Fibroblast of lung (primary cell): ENCODE measurements around the gene NFYB. TPM values are rescaled to one million over a fixed set of nuclear protein-coding genes. Genes with fewer than 3 reads are reported as not detected.
A peak's percentile ranks its signal among the peaks of the same experiment; 100 is the strongest.

Experiments used
- DNase-seq, 2 donors: peaks; one replicate each; pipeline versions ENCODE4 v3.0.0 to v3.0.0-alpha.2; 2010; ENCODE audit warnings: low read depth in 2 of 2
- H2AFZ ChIP-seq: 2 replicates; pipeline ENCODE4 v1.5.1; 2012; ENCODE audit warnings: low read length, control low read depth, inconsistent platforms
- H3K27ac ChIP-seq: 2 replicates; pipeline ENCODE4 v1.5.1; 2011; ENCODE audit warnings: low read length, control low read depth; ENCODE audit not compliant: insufficient read depth
- H3K27me3 ChIP-seq: 2 replicates; pipeline ENCODE4 v1.5.1; 2011; ENCODE audit warnings: mild to moderate bottlenecking, low read length; ENCODE audit not compliant: control insufficient read depth, insufficient read depth
- H3K36me3 ChIP-seq: 2 replicates; pipeline ENCODE4 v1.5.1; 2011; ENCODE audit warnings: low read length; ENCODE audit not compliant: control insufficient read depth, insufficient read depth
- H3K4me1 ChIP-seq: 2 replicates; pipeline ENCODE4 v1.5.1; 2011; ENCODE audit warnings: low read length; ENCODE audit not compliant: control insufficient read depth, insufficient read depth; ENCODE audit errors: extremely low read depth
- H3K4me2 ChIP-seq: 2 replicates; pipeline ENCODE4 v1.5.1; 2011; ENCODE audit warnings: low read length, control low read depth; ENCODE audit not compliant: insufficient read depth; ENCODE audit errors: extremely low read depth
- H3K4me3 ChIP-seq, 4 experiments: fragments of 200-600 bp in 1 of 4; sonication (generic) in 1 of 4; replicated peaks in 1 of 4; 2 replicates each; pipeline ENCODE4 v1.5.1; 2011 to 2016; ENCODE audit warnings: low read length in 4 of 4, low read depth in 3 of 4, mild to moderate bottlenecking in 3 of 4, control low read depth in 2 of 4, inconsistent platforms in 1 of 4, mixed read lengths in 1 of 4; ENCODE audit not compliant: insufficient read depth in 1 of 4; ENCODE audit errors: control extremely low read depth in 1 of 4
- H3K79me2 ChIP-seq: 2 replicates; pipeline ENCODE4 v1.5.1; 2012; ENCODE audit warnings: mild to moderate bottlenecking, low read length, inconsistent platforms; ENCODE audit not compliant: control insufficient read depth, insufficient read depth
- H3K9ac ChIP-seq: 2 replicates; pipeline ENCODE4 v1.5.1; 2011; ENCODE audit warnings: mild to moderate bottlenecking, low read length, control low read depth; ENCODE audit not compliant: insufficient read depth
- H3K9me3 ChIP-seq: 2 replicates; pipeline ENCODE4 v1.5.1; 2012; ENCODE audit warnings: low read depth, low read length; ENCODE audit not compliant: control insufficient read depth, insufficient read depth
- H4K20me1 ChIP-seq: 2 replicates; pipeline ENCODE4 v1.5.1; 2011; ENCODE audit warnings: low read length; ENCODE audit not compliant: control insufficient read depth, insufficient read depth; ENCODE audit errors: extremely low read depth
- CTCF ChIP-seq, 2 donors: IDR thresholded peaks in 1 of 2; conservative IDR thresholded peaks in 1 of 2; 1 replicate in 1 of 2; 2 replicates in 1 of 2; pipeline ENCODE4 v1.5.1; 2011 to 2012; ENCODE audit warnings: low read length in 2 of 2, control low read depth in 1 of 2, inconsistent platforms in 1 of 2, low read depth in 1 of 2, mild to moderate bottlenecking in 1 of 2
- EZH2 ChIP-seq: IDR thresholded peaks from 2 replicates; pipeline ENCODE4 v1.5.1; 2012; ENCODE audit warnings: low read length, control low read depth, mild to moderate bottlenecking; ENCODE audit errors: missing control alignments
- polyA plus RNA-seq, 2 donors: library from polyadenylated mRNA; depleted of rRNA in 1 of 2; stranded (reverse) in 1 of 2; unstranded in 1 of 2; fragments of >200 nt; gene quantifications; 2 replicates each; pipeline ENCODE4 v1.2.1, GENCODE V29; 2011 to 2012; ENCODE audit warnings: missing spikeins in 1 of 2
- total RNA-seq: library from RNA; depleted of rRNA; stranded (reverse); fragments of >200 nt; gene quantifications from 2 replicates; pipeline ENCODE4 v1.2.1, GENCODE V29; 2014

The NFYB gene
- total and polyA plus RNA-seq, 2 donors (not counting 1 experiment from before 2014, with no cell fraction given), result 32.2 to 39.9 TPM

GRCh38 chr12:104109446-104110271 lies 28.4 kb downstream of the NFYB start:
- peaks cover 2% of the 10 kb centered on the region for H3K36me3 ChIP-seq
- no peak overlapping the region for H2AFZ ChIP-seq
- H4K20me1 ChIP-seq, result no peaks in the 10 kb centered on the region
- H3K4me3 ChIP-seq, result no peak overlapping the region
- no peak for TF ChIP-seq EZH2
- no peak for TF ChIP-seq CTCF (conservative IDR thresholded peaks at IDR 0.05 in 1 of 2, IDR thresholded peaks at IDR 0.05 in 1 of 2; ENCODE audit: low read depth in 1 of 2, low read length in 2 of 2)
- H3K27ac ChIP-seq, result no peak overlapping the region
- no peaks in the 10 kb centered on the region for H3K79me2 ChIP-seq
- no peaks in the 10 kb centered on the region for H3K4me1 ChIP-seq
- no peak overlapping the region for H3K9ac ChIP-seq
- H3K9me3 ChIP-seq, result no peaks in the 10 kb centered on the region
- no peak for DNase-seq
- no peaks in the 10 kb centered on the region for H3K27me3 ChIP-seq
- no peak overlapping the region for H3K4me2 ChIP-seq

GRCh38 chr12:104108755-104109445 lies 29.1 kb downstream of the NFYB start:
- no peak overlapping the region for H3K4me2 ChIP-seq
- no peaks in the 10 kb centered on the region for H4K20me1 ChIP-seq
- no peak overlapping the region for H2AFZ ChIP-seq
- TF ChIP-seq EZH2, result no peak
- peak; percentile 94 to 98 for TF ChIP-seq CTCF (conservative IDR thresholded peaks at IDR 0.05 in 1 of 2, IDR thresholded peaks at IDR 0.05 in 1 of 2; ENCODE audit: low read depth in 1 of 2, low read length in 2 of 2)
- peak; percentile 78 to 88 for DNase-seq
- no peak overlapping the region for H3K27ac ChIP-seq
- H3K9me3 ChIP-seq, result no peaks in the 10 kb centered on the region
- no peaks in the 10 kb centered on the region for H3K79me2 ChIP-seq
- H3K4me1 ChIP-seq, result no peaks in the 10 kb centered on the region
- H3K9ac ChIP-seq, result no peak overlapping the region
- H3K4me3 ChIP-seq, result no peak overlapping the region
- H3K27me3 ChIP-seq, result no peaks in the 10 kb centered on the region
- peaks cover 2% of the 10 kb centered on the region for H3K36me3 ChIP-seq

- no peaks in the 10 kb centered on the region for H3K79me2 ChIP-seq
- H4K20me1 ChIP-seq, result no peaks in the 10 kb centered on the region
- no peaks in the 10 kb centered on the region for H3K9me3 ChIP-seq
- H3K9ac ChIP-seq, result no peak overlapping the region
- H3K27ac ChIP-seq, result no peak overlapping the region
- H3K4me2 ChIP-seq, result no peak overlapping the region
- TF ChIP-seq CTCF (conservative IDR thresholded peaks at IDR 0.05 in 1 of 2, IDR thresholded peaks at IDR 0.05 in 1 of 2; ENCODE audit: low read depth in 1 of 2, low read length in 2 of 2) (no peak), EZH2 (no peak)
- peaks cover 4% of the 10 kb centered on the region for H3K36me3 ChIP-seq
- no peaks in the 10 kb centered on the region for H3K27me3 ChIP-seq
- H3K4me3 ChIP-seq, result no peak overlapping the region
- no peak overlapping the region for H2AFZ ChIP-seq
- no peak for DNase-seq
- no peaks in the 10 kb centered on the region for H3K4me1 ChIP-seq
Observed at GRCh38 chr12:104106965-104107364, 31.0 kb downstream of the NFYB start.
